Measurements from ENCODE around the gene SLFN12L.

The SLFN12L gene

GRCh38 chr17:35545150-35545549 lies 7.7 kb upstream of the SLFN12L start:
- H3K4me3 ChIP-seq (ENCODE audit: low read depth, low read length) = no peak overlapping the region
- no peak for TF ChIP-seq CTCF (IDR thresholded peaks at IDR 0.05; ENCODE audit: low read depth, low read length)
- in situ Hi-C loops (cut with HindIII; ENCODE audit: low sequenced_read_pairs) = no loop called here
- DNase-seq (ENCODE audit: low read depth, low spot score) = no peak

- H3K4me3 ChIP-seq (ENCODE audit: low read depth, low read length) = no peak overlapping the region
- peak; percentile 5 for DNase-seq (ENCODE audit: low read depth, low spot score)
- no peak for TF ChIP-seq CTCF (IDR thresholded peaks at IDR 0.05; ENCODE audit: low read depth, low read length)
- in situ Hi-C loops (cut with HindIII; ENCODE audit: low sequenced_read_pairs) = no loop called here
These were observed 6.4 kb upstream of the SLFN12L start for GRCh38 chr17:35543856-35544255.

GRCh38 chr17:35542990-35543389 lies 5.5 kb upstream of the SLFN12L start:
- no peak for DNase-seq (ENCODE audit: low read depth, low spot score)
- in situ Hi-C loops (cut with HindIII; ENCODE audit: low sequenced_read_pairs) = no loop called here
- no peak overlapping the region for H3K4me3 ChIP-seq (ENCODE audit: low read depth, low read length)
- no peak for TF ChIP-seq CTCF (IDR thresholded peaks at IDR 0.05; ENCODE audit: low read depth, low read length)

GRCh38 chr17:35541434-35541833 lies 4.0 kb upstream of the SLFN12L start:
- no peak for TF ChIP-seq CTCF (IDR thresholded peaks at IDR 0.05; ENCODE audit: low read depth, low read length)
- no peak overlapping the region for H3K4me3 ChIP-seq (ENCODE audit: low read depth, low read length)
- in situ Hi-C loops (cut with HindIII; ENCODE audit: low sequenced_read_pairs) = no loop called here
- no peak for DNase-seq (ENCODE audit: low read depth, low spot score)

GRCh38 chr17:35540589-35541404 lies 3.3 kb upstream of the SLFN12L start:
- in situ Hi-C loops (cut with HindIII; ENCODE audit: low sequenced_read_pairs) = no loop called here
- no peak overlapping the region for H3K4me3 ChIP-seq (ENCODE audit: low read depth, low read length)
- peak; percentile 46 for DNase-seq (ENCODE audit: low read depth, low spot score)
- no peak for TF ChIP-seq CTCF (IDR thresholded peaks at IDR 0.05; ENCODE audit: low read depth, low read length)

- no peak overlapping the region for H3K4me3 ChIP-seq (ENCODE audit: low read depth, low read length)
- DNase-seq (ENCODE audit: low read depth, low spot score) = no peak
- in situ Hi-C loops (cut with HindIII; ENCODE audit: low sequenced_read_pairs) = no loop called here
- TF ChIP-seq CTCF (IDR thresholded peaks at IDR 0.05; ENCODE audit: low read depth, low read length) = no peak
These were observed 2.2 kb upstream of the SLFN12L start for GRCh38 chr17:35539659-35540026.
